Inferior parietal cortex (tissue), 1 donor: ENCODE results near the gene SLC38A1.
"Not testable (repeated sequence)": the region's sequence is repeated elsewhere in the genome, so short reads cannot be mapped to it uniquely, and the experiment has no call there.

ENCODE experiments used
- DNase-seq: peaks from one replicate; pipeline ENCODE4 v3.0.0-alpha.2; 2016; ENCODE audit errors: extremely low spot score

Gene SLC38A1

DNA sequence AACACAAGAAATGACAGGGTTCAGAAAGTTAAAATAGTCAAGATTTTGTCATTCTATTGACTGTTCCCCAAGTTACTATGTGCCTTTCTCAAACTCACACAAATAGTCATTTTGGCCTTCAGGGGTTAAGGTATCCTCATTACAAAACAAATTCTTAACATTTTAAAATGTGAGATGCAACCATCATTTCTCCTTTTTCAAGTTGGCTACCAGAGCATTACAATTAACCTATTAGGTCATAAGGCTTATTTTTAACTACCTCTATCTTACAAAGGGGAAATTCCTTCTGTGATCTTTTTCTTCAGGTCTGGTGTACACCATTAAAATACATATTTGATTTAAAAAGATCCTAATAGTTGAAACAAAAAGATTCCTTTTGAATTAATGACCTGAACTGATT, 61.2 kb downstream of the SLC38A1 start:
- DNase-seq, result no peak

DNA sequence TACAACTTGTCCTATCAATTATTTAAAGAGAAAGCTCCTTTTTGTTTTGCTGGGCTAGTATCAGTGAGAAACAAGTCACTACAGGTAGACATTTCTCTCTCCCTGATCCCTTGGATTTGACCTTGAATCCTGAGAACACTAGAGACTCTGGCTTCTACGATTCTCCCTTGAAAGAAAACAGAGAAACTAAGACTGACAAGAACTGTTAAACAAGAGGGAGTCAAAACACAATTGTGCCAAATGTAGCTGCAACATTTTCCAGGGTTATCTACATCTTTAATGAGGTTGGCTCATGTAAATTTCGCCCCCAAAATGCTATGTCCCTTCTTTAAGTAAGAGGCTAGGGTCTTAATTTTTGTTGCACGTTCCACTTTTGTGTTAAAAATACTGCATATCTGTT, 62.4 kb downstream of the SLC38A1 start:
- no peak for DNase-seq

- DNase-seq, result no peak
These were observed 63.5 kb downstream of the SLC38A1 start for GRCh38 chr12:46205294-46205693.

DNA sequence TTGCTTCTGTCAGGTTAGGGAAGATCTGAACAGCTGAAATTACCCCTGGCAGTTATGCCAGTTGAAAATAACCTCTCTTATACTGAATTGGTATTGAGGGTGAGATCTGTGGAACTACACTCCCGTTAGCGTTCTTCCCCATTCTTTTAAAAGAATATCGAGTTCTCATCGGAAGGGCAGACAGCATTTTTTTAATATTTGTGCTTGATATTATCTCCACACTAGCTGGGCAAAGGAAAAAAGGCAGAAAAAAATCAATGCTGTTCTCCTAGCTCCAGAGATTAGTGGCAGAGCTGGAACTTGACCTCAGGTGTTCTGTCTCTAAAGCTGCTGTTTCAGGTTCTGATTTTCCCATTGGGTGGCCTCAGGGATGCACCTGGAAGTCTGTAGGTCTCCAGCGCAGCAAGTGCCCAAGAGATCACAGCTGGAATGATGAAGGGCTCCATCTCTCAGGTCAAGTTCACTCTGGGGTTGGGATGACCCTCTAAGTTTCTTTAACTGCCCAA, 67.5 kb downstream of the SLC38A1 start:
- DNase-seq, result no peak

DNA sequence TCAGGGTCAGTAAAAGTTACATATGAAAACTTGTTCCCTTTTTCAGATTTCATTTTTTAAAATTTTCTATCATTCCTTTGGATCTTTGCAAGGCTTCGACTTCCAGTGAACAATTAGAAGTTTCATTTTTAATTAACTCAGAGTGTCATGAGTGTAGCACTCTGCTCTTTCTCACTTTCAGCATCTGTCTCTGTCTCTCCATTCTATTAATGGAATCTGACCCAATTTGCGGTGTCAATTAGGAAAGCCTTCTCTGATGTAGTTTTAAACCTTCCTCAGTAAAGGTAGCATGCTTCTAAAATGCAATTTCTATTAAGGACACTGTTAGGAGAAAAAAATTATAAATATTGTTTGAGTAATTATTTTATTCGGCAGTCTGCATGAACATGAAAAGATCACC, 68.3 kb downstream of the SLC38A1 start:
- no peak for DNase-seq

DNA sequence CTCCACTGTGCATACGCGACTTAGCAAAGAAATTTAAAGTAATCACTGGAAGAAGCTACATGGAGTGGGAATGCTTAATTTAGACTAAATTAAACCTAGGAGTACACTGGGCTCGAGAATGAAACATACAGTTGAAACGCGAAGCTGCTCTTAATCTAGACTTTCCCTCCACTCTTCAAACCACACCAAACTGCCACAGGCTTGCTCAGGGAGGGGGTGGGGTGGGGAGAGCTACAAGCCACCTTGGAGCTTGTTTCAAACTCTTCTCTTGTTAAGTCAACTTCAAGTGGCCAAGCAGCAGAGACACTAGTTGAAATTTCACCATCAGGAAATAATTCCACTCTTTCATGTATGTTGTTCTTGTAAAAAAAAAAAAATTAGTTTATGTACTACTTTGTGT, 69.9 kb downstream of the SLC38A1 start:
- DNase-seq, result no peak

DNA sequence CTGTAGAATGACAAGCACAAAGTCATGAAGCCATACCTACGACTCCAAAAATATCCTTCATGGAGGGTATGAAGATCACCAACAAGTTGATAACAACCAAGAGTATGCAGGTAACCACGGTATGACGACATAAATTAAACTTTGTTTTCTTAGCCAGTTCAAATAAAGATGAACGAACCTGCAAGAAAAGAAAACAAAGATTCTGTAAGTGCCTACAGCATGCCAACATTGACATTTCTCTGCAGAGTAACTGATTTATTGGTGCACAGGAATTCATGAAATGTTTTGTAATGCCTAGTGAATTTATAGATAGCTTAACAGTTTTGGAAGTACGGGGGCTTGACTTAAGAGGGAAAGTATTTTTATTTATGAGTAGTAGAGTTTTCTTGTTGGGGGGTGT, 71.0 kb downstream of the SLC38A1 start:
- DNase-seq, result no peak

DNA sequence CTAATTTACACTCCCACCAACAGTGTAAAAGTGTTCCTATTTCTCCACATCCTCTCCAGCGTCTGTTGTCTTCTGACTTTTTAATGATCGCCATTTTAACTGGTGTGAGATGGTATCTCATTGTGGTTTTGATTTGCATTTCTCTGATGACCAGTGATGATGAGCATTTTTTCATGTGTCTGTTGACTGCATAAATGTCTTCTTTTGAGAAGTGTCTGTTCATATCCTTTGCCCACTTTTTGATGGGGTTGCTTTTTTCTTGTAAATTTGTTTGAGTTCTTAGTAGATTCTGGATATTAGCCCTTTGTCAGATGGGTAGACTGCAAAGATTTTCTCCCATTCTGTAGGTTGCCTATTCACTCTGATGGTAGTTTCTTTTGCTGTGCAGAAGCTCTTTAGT, 78.3 kb downstream of the SLC38A1 start:
- not testable (repeated sequence) for DNase-seq

- no peak for DNase-seq
These were observed 80.7 kb downstream of the SLC38A1 start for GRCh38 chr12:46188170-46188569.

- peak; percentile 34 for DNase-seq
These were observed 81.8 kb downstream of the SLC38A1 start for GRCh38 chr12:46187023-46187422.

DNA sequence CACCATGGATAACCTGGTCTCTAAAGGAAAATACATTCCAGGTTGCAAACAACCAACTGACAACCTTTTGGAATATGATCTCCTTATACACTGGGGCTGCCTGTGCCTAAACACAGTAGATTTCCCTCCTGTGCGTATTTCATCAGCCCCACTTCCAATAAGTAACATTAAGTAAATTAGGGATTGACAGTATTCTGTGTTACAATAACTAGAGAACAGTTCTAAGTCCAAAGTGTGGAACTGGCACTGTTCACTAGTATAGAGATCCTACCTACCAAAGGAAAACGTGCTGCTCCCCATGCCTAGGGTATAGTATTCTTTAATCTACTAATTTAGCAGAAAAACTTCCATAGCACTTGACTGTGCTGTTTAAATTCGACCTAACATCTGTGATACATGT, 82.8 kb downstream of the SLC38A1 start:
- no peak for DNase-seq

- no peak for DNase-seq
These were observed 83.2 kb downstream of the SLC38A1 start for GRCh38 chr12:46185686-46186085.

DNA sequence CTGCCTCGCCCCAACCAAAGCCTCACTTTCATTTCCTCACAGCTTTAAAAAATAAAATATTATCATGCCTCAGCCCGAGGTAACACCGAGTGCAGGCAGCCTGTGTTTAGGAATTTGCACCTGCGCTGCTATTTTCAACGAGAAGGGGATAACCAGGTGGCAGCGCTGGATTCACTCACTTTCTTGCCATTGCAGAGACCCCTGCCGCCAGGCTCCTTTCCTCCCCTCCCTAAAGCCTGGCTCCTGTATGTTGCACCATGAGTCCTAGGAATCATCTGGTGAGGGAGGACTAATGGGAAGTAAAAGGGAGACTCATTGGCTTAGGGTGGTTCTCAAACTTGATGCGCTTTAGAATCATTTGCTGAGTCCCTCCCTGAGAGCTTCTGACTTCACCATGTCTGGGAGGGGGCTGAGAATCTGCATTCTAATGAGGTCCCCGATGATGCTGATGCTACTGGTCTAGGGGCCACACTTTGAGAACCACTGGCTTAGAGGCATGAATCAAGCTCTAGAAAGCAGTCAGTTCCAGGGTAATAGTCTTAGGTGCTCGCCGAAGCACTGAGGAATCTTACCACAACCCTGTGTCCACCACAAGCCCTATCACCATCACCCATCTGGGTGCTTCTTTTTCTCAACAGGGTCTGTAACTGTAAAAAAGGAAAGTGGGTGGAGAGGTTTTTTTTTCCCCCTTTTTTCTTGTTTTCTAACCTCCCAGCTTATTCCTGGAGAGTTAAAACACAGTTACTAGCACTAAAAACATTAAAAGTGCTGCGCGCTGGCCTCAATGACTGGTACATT, 83.8 kb downstream of the SLC38A1 start:
- DNase-seq, result no peak

DNA sequence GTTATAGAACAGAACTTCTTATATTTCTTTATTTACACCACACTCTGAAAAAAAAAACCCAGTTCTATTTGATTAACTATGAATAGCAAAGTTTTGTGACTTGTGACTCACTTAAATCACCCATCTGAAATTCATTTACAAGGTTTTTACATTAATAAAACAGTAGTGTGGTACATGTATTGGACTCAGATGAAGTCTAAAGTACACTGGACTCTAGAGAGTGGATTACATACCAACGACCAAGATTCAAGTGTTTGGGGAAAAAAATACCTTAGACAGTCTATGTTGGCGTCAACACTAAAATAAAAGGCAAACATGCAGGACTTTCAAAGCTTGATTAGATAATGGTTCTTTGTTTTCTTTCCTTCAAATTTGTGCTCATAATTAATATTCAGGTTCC, 85.7 kb downstream of the SLC38A1 start:
- no peak for DNase-seq

- DNase-seq, result no peak
These were observed 87.4 kb downstream of the SLC38A1 start for GRCh38 chr12:46181465-46181864.

- DNase-seq, result no peak
These were observed 89.0 kb downstream of the SLC38A1 start for GRCh38 chr12:46179693-46180452.

DNA sequence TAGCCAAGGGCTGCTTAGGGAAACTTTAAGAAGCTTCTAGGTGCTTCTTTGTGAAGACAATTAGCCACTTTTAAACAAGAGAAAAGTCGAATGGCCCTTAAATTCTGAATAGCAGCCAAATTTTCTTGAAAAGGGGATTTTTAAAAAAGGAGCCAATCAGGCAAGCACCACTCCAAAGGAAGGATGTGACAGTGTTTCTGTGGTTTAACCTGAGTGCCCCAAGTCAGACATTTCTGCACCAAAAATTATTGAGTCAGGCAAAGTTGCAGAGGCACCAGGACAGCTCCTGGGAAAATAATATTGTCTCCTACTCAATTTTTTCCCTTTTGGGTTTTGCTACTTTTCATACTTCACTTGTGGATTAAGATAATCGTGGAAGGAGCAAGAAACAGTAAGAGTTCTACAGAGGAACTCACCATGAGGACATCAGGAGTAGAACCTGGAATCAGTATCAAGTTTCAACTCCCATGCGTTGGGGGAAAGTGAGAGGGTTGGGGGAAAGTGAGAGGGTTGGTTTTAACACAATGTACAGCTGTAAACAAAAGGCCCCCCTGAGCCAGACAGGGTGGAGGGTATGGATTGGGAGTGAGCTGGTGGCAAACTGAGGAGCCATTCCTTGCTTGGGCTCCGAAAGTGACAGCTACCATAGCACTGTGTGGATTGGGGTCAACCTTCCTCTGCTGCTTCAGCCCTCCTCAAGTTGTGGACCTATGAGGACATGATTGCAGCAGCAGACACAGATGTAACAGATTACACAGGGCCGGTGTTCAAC, 90.8 kb downstream of the SLC38A1 start:
- no peak for DNase-seq

GRCh38 chr12:46177025-46177424, 91.8 kb downstream of the SLC38A1 start:
- no peak for DNase-seq

DNA sequence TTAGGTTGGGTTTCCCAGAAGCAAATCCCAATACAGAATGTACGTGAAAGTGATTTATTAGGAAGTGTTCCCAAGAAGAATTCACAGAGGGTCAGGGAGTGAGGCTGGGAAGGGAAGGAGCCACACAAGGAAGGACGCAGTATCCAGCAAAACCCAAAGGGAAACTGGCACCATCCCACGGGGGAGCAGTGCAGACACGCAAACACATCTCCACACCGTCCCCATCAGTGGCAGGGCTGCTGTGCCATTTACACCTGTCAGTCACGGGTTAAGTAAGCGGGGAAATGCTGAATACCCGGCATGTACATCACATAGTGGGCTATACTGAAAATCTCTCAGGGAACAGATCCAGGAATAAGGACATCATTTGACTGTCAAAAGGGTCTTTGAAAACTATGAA, 93.9 kb downstream of the SLC38A1 start:
- DNase-seq, result no peak

DNA sequence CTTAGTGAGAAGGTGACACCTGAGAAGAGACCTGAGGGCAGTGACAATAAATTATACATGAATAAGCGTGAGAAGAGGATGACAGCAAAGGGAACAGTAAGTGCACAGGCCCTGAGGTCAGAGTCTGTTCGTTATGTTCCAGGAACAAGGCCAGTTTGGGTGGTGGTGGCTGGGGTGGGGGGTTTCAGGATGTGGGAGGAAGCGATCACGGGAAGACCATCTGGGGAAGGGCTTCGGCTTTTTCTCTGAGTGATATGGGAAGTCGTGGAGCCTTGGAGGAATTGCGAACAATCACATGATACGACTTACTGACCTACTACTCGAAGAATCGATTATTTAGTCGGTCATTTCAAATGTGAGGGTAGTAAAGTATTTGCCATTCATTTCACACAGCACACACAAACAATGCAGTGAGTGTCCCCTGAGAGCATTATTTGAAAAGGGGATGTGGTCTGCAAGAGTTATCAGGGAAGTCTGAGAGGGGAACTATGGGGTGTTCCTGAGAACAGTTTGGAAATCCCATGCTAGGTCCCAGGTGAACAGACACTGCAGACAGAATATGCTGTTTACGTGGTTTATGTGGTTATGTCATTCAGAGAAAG, 94.7 kb downstream of the SLC38A1 start:
- no peak for DNase-seq

DNA sequence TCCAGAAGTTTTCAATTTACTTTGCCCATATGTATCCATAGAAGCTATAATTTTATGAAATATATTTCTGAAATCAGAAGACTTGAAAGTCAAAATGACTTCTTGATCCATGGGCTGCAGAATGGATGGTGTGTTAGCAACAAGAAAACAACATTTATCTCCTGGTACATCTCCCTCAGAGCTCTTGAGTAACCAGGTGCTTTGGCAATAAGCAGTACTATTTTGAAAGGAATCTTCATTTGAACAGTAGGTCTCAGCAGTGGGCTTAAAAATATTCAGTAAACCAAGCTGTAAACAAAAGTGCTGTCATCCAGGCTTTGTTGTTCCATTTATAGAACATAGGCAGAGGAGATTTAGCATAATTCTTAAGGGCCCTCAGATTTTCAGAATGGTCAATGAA, 100.4 kb downstream of the SLC38A1 start:
- DNase-seq, result no peak

DNA sequence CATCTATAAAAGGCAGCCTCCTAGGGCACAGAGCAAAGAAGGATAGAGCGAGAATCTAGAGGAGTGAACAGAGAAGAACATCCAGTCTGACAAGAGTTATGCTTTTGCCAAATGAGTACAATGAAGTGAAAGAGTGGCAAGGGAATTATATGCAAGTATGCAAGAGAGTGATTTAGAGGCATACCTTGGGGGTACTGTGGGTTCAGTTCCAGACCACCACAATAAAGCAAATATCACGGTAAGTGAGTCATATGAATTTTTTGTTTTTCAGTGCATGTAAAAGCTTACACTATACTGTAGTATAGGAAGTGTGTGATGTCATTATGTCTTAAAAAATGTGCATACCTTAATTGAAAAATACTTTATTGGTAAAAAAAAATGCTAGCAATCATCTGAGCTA, 101.4 kb downstream of the SLC38A1 start:
- no peak for DNase-seq
